ENCODE data around the gene GIPC3. TPM values are rescaled to one million over a fixed set of nuclear protein-coding genes. Genes with fewer than 3 reads are reported as not detected.

The GIPC3 gene
- total and polyA plus RNA-seq, 4 experiments from 2014 or later: 0.45 to 0.70 (median 0.64) TPM; not detected in 1

GRCh38 chr19:3608079-3608641, 22.9 kb downstream of the GIPC3 start:
- Mint-ChIP-seq H3K36me3 (peaks cover 4 to 10% of the 10 kb centered on the region in 2 donors), H3K27me3 (peaks cover 0 to 3% of the 10 kb centered on the region in 2 donors), H3K4me3 (peak overlapping the region in 4 of 8 donors; percentile 26 to 71 (median 54)), H3K27ac (peak overlapping the region in 2 of 7 donors; percentile 40 to 54), H3K4me1 (peaks cover 0 to 15% (median 4%) of the 10 kb centered on the region in 4 donors), H3K9me3 (no peaks in the 10 kb centered on the region)
- no peak overlapping the region for H3K4me3 ChIP-seq (ENCODE audit: low read length in 2 of 2)
- no peaks in the 10 kb centered on the region for H3K27me3 ChIP-seq (ENCODE audit: insufficient read depth, low read length)
- H3K27ac ChIP-seq (ENCODE audit: low read depth, low read length): no peak overlapping the region
- ChIA-PET CTCF (ENCODE audit: partially characterized antibody) (interaction anchor here (1.2 to 1.5 kb wide), 3 partner anchors 11 to 22 kb away, joined by 3 to 4 read pairs (median 3); no protein-coding TSS in a partner anchor), POLR2A (ENCODE audit: partially characterized antibody) (no interaction called here)
- no peaks in the 10 kb centered on the region for H3K36me3 ChIP-seq (ENCODE audit: insufficient read depth, low read length)
- no peaks in the 10 kb centered on the region for H3K9me3 ChIP-seq (ENCODE audit: control insufficient read depth in 1 of 2, low read length in 2 of 2)
- no peak for DNase-seq
- H3K4me1 ChIP-seq (ENCODE audit: insufficient read depth, low read length): peaks cover 26% of the 10 kb centered on the region
- intact Hi-C loops (cut with micrococcal nuclease): no loop called here

DNA sequence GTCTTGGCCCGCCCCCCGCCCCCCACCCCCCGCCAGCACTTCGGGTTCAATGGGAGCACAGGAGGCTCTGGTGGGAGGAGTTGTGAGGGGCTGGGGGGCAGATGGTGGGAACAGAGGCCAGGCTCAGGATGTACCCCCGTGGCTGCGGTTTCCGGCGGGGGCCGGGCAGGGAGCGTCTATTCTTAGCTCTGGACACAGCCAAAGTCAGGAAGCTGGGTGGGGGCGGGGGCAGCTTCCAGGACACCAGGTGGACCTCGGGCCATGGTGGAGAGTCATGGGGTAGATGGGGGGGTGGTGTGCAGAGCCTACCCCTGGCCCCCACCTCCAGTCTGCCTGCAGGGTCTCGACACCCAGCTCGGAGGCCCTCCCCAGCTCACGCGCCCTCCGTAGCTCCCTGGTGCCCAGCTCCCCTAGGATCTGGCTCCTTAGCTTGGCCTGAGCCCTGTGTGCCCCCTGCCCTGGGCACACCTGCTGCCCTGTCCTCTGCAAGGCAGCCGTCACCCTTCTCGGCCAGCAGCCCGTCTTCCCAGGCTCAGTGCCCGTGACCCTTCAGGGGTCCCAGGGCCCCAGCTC, 23.6 kb downstream of the GIPC3 start:
- ChIA-PET POLR2A (ENCODE audit: partially characterized antibody) (interaction anchor here (0.9 to 1.0 kb wide), 2 partner anchors 52 to 63 kb away, joined by 3 to 4 read pairs; no protein-coding TSS in a partner anchor), CTCF (ENCODE audit: partially characterized antibody) (interaction anchor here (1.2 to 1.5 kb wide), 3 partner anchors 10 to 23 kb away, joined by 3 to 4 read pairs (median 3); no protein-coding TSS in a partner anchor)
- Mint-ChIP-seq H3K9me3 (no peaks in the 10 kb centered on the region), H3K27ac (no peak overlapping the region), H3K4me1 (peaks cover 0 to 15% (median 4%) of the 10 kb centered on the region in 4 donors), H3K27me3 (peaks cover 0 to 3% of the 10 kb centered on the region in 2 donors), H3K4me3 (no peak overlapping the region), H3K36me3 (peaks cover 8 to 10% of the 10 kb centered on the region in 2 donors)
- Histone ChIP-seq H3K27me3 (ENCODE audit: insufficient read depth, low read length) (no peaks in the 10 kb centered on the region), H3K9me3 (ENCODE audit: control insufficient read depth in 1 of 2, low read length in 2 of 2) (no peaks in the 10 kb centered on the region), H3K4me3 (ENCODE audit: low read length in 2 of 2) (no peak overlapping the region), H3K27ac (ENCODE audit: low read depth, low read length) (no peak overlapping the region), H3K4me1 (ENCODE audit: insufficient read depth, low read length) (peaks cover 26% of the 10 kb centered on the region), H3K36me3 (ENCODE audit: insufficient read depth, low read length) (no peaks in the 10 kb centered on the region)
- DNase-seq: no peak
- intact Hi-C loops (cut with micrococcal nuclease): no loop called here

- H3K27me3 ChIP-seq (ENCODE audit: insufficient read depth, low read length): no peaks in the 10 kb centered on the region
- Mint-ChIP-seq H3K9me3 (no peaks in the 10 kb centered on the region), H3K4me3 (no peak overlapping the region), H3K36me3 (peaks cover 8 to 10% of the 10 kb centered on the region in 2 donors), H3K4me1 (peaks cover 0 to 15% (median 4%) of the 10 kb centered on the region in 4 donors), H3K27ac (no peak overlapping the region), H3K27me3 (peaks cover 0 to 3% of the 10 kb centered on the region in 2 donors)
- DNase-seq: no peak
- POLR2A ChIA-PET (ENCODE audit: partially characterized antibody): interaction anchor here (0.9 to 1.0 kb wide), 2 partner anchors 54 to 64 kb away, joined by 3 to 4 read pairs; no protein-coding TSS in a partner anchor
- H3K4me1 ChIP-seq (ENCODE audit: insufficient read depth, low read length): peaks cover 17% of the 10 kb centered on the region
- no peak overlapping the region for H3K4me3 ChIP-seq (ENCODE audit: low read length in 2 of 2)
- H3K36me3 ChIP-seq (ENCODE audit: insufficient read depth, low read length): no peaks in the 10 kb centered on the region
- intact Hi-C loops (cut with micrococcal nuclease): no loop called here
- H3K9me3 ChIP-seq (ENCODE audit: control insufficient read depth in 1 of 2, low read length in 2 of 2): no peaks in the 10 kb centered on the region
- CTCF ChIA-PET (ENCODE audit: partially characterized antibody): interaction anchor here (1.4 kb wide), 1 partner anchor 9 kb away, joined by 3 read pairs; no protein-coding TSS in a partner anchor
- H3K27ac ChIP-seq (ENCODE audit: low read depth, low read length): no peak overlapping the region
Measured at GRCh38 chr19:3609779-3610719, 24.8 kb downstream of the GIPC3 start.

GRCh38 chr19:3610745-3611717, 25.8 kb downstream of the GIPC3 start:
- DNase-seq: no peak
- CTCF ChIA-PET (ENCODE audit: partially characterized antibody): no interaction called here
- Histone ChIP-seq H3K4me1 (ENCODE audit: insufficient read depth, low read length) (peaks cover 7% of the 10 kb centered on the region), H3K27ac (ENCODE audit: low read depth, low read length) (no peak overlapping the region), H3K9me3 (ENCODE audit: control insufficient read depth in 1 of 2, low read length in 2 of 2) (no peaks in the 10 kb centered on the region), H3K4me3 (ENCODE audit: low read length in 2 of 2) (no peak overlapping the region), H3K27me3 (ENCODE audit: insufficient read depth, low read length) (no peaks in the 10 kb centered on the region), H3K36me3 (ENCODE audit: insufficient read depth, low read length) (no peaks in the 10 kb centered on the region)
- Mint-ChIP-seq H3K9me3 (no peaks in the 10 kb centered on the region), H3K4me1 (peaks cover 0 to 15% (median 4%) of the 10 kb centered on the region in 4 donors), H3K27me3 (peaks cover 0 to 3% of the 10 kb centered on the region in 2 donors), H3K27ac (peak overlapping the region in 1 of 7 donors; percentile 68), H3K4me3 (no peak overlapping the region), H3K36me3 (peaks cover 10 to 11% of the 10 kb centered on the region in 2 donors)
- POLR2A ChIA-PET (ENCODE audit: partially characterized antibody): no interaction called here
- intact Hi-C loops (cut with micrococcal nuclease): no loop called here

- H3K36me3 ChIP-seq (ENCODE audit: insufficient read depth, low read length): no peaks in the 10 kb centered on the region
- H3K4me1 Mint-ChIP-seq: peaks cover 0 to 15% (median 4%) of the 10 kb centered on the region in 4 donors
- no peaks in the 10 kb centered on the region for H3K27me3 ChIP-seq (ENCODE audit: insufficient read depth, low read length)
- DNase-seq: no peak
- ChIA-PET CTCF (ENCODE audit: partially characterized antibody) (no interaction called here), POLR2A (ENCODE audit: partially characterized antibody) (no interaction called here)
- H3K27me3 Mint-ChIP-seq: peaks cover 0 to 3% of the 10 kb centered on the region in 2 donors
- no peak overlapping the region for H3K27ac Mint-ChIP-seq
- peaks cover 10 to 11% of the 10 kb centered on the region in 2 donors for H3K36me3 Mint-ChIP-seq
- no peaks in the 10 kb centered on the region for H3K4me1 ChIP-seq (ENCODE audit: insufficient read depth, low read length)
- no peak overlapping the region for H3K4me3 ChIP-seq (ENCODE audit: low read length in 2 of 2)
- intact Hi-C loops (cut with micrococcal nuclease): no loop called here
- H3K9me3 ChIP-seq (ENCODE audit: control insufficient read depth in 1 of 2, low read length in 2 of 2): no peaks in the 10 kb centered on the region
- no peaks in the 10 kb centered on the region for H3K9me3 Mint-ChIP-seq
- H3K27ac ChIP-seq (ENCODE audit: low read depth, low read length): no peak overlapping the region
- peak overlapping the region in 1 of 8 donors; percentile 15 for H3K4me3 Mint-ChIP-seq
Measured at GRCh38 chr19:3611841-3612240, 26.6 kb downstream of the GIPC3 start.

DNA sequence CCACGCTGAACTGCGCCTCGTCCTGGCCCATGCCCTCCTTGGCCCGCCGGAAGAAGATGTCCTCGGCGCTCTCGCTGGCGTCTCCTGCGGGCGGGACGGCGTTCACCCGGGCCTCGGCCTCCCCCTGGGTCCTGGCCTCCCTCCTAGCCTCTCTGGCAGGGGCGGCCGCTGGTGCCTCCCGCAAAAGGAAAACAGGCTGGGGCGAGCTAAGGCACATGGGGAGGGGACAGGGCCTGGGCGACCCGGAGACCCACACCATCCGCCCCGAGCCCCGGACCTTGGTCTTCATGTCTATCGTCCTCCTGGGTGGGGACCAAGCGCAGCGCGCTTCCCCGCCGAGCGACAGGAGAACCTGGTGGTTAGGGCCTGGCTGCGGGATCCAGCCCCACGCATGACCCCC, 27.1 kb downstream of the GIPC3 start:
- Histone ChIP-seq H3K9me3 (ENCODE audit: control insufficient read depth in 1 of 2, low read length in 2 of 2) (no peaks in the 10 kb centered on the region), H3K27me3 (ENCODE audit: insufficient read depth, low read length) (no peaks in the 10 kb centered on the region), H3K36me3 (ENCODE audit: insufficient read depth, low read length) (no peaks in the 10 kb centered on the region), H3K27ac (ENCODE audit: low read depth, low read length) (no peak overlapping the region), H3K4me1 (ENCODE audit: insufficient read depth, low read length) (no peaks in the 10 kb centered on the region), H3K4me3 (ENCODE audit: low read length in 2 of 2) (no peak overlapping the region)
- no peak for DNase-seq
- POLR2A ChIA-PET (ENCODE audit: partially characterized antibody): no interaction called here
- peaks cover 0 to 3% of the 10 kb centered on the region in 2 donors for H3K27me3 Mint-ChIP-seq
- peaks cover 2 to 15% (median 4%) of the 10 kb centered on the region in 4 donors for H3K4me1 Mint-ChIP-seq
- peaks cover 10 to 11% of the 10 kb centered on the region in 2 donors for H3K36me3 Mint-ChIP-seq
- H3K9me3 Mint-ChIP-seq: peaks cover 0 to 2% (median 0%) of the 10 kb centered on the region in 8 donors
- CTCF ChIA-PET (ENCODE audit: partially characterized antibody): no interaction called here
- no peak overlapping the region for H3K27ac Mint-ChIP-seq
- H3K4me3 Mint-ChIP-seq: no peak overlapping the region
- intact Hi-C loops (cut with micrococcal nuclease): no loop called here
